ENCODE data around the gene FPGS. TPM values are rescaled to one million over a fixed set of nuclear protein-coding genes. Genes with fewer than 3 reads are reported as not detected.

FPGS gene
- total RNA-seq, 4 donors from 2014 or later, result 42.0 to 230 (median 75.4) TPM

DNA sequence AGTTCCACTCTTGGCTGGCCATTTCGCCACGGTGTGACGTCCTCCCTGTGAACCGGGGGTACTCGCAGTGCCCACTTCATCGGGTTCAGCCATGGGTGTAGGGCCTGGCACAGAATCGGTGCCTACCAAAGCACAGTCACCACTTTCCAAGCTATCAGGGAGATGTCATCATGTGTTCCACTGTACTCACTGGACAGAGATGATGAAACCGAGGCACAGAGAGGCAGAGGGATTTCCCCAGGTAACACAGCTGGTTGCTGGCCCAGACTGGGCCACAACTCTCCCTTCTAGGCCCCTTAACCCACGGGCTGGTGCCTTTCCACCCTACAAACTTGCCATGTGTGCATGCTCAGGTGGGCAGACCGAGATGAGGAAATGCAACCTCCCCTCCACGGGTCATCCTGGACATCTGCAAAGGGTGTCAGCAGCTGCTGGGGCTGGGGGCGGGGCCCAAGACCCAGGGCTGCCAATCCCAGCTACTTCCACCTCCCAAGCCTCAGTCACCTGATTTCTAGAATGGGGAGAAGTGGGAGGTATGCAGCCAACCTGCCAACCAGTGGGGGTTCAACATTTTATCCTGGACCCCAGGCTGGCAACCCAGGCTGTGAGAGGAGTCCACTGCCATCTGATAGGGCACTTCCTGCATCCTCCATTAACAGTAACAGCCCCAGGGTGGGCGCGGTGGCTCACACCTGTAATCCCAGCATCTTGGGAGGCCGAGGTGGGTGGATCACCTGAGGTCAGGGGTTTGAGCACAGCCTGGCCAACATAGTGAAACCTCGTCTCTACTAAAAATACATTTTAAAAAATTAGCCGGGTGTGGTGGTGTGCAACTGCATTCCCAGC lies 23.3 kb upstream of the FPGS start:
- TF ChIP-seq, protein P1, sequence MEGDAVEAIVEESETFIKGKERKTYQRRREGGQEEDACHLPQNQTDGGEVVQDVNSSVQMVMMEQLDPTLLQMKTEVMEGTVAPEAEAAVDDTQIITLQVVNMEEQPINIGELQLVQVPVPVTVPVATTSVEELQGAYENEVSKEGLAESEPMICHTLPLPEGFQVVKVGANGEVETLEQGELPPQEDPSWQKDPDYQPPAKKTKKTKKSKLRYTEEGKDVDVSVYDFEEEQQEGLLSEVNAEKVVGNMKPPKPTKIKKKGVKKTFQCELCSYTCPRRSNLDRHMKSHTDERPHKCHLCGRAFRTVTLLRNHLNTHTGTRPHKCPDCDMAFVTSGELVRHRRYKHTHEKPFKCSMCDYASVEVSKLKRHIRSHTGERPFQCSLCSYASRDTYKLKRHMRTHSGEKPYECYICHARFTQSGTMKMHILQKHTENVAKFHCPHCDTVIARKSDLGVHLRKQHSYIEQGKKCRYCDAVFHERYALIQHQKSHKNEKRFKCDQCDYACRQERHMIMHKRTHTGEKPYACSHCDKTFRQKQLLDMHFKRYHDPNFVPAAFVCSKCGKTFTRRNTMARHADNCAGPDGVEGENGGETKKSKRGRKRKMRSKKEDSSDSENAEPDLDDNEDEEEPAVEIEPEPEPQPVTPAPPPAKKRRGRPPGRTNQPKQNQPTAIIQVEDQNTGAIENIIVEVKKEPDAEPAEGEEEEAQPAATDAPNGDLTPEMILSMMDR (IDR thresholded peaks at IDR 0.05; ENCODE audit: low read depth), result no peak

- TF ChIP-seq, protein P1 (IDR thresholded peaks at IDR 0.05; ENCODE audit: low read depth), result no peak
These were observed 22.4 kb upstream of the FPGS start for GRCh38 chr9:127780126-127780885.

DNA sequence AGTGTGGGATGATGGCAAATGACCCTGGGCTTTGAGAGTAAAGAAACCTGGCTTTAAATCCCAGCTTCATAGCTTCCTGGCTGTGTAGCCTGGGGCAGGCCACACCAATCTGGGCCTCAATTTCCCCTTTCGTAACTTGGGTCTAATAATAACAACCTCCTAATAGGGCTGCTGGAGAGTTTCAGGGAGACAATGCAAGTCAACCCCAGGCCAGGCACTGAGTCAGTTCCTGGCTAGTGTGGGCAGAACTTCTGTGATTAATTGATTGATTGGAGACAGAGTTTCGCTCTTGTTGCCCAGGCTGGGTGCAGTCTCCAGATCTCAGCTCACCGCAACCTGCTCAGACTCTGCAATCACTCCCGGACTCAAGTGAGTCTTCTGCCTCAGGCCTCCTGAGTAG lies 20.9 kb upstream of the FPGS start:
- TF ChIP-seq, protein P1 (IDR thresholded peaks at IDR 0.05; ENCODE audit: low read depth), result no peak

DNA sequence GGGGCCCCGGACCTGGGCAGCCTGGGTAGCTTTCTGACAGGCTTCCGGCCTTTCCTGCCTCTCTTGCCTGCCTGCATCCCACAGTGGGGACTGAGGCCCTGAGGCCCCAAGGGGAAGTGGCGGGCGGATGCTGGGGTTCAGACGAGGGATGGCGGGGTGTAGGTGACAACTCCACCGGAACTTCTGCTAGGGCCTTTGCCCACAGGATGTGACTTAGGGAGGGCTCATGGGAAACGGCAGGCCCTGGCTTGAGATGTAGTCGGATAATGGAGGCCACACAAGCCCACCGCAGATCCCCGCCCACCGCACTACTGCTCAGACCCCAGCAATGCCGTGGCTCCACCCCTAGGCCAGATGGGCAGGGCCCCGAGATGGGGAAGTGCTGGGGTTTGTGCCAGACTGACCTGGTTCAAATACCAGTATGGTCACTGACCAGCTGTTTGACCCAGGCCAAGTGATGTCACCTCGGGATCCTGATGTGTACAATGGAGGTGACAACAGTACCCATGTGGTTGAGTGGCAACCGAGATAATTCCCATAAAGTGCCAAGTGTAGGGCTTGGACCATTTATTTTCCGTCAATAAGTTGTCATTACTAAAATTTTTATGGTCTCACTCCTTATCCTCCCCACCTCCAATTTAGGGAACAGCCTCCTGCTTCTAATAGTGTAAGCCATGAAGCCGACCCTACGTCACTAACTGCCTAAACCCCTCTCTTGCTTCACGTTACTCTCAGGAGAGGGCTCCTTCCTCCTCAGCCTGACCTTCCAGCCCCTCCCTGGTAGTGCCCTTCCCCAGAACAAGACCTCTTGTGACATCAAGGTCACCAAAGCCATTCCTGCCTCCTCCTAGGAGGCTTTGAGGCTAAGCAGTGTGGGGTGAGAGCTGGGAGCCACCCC lies 19.3 kb upstream of the FPGS start:
- TF ChIP-seq, protein P1 (IDR thresholded peaks at IDR 0.05; ENCODE audit: low read depth), result no peak

GRCh38 chr9:127785023-127785932 lies 17.4 kb upstream of the FPGS start:
- TF ChIP-seq, protein P1 (IDR thresholded peaks at IDR 0.05; ENCODE audit: low read depth), result no peak

DNA sequence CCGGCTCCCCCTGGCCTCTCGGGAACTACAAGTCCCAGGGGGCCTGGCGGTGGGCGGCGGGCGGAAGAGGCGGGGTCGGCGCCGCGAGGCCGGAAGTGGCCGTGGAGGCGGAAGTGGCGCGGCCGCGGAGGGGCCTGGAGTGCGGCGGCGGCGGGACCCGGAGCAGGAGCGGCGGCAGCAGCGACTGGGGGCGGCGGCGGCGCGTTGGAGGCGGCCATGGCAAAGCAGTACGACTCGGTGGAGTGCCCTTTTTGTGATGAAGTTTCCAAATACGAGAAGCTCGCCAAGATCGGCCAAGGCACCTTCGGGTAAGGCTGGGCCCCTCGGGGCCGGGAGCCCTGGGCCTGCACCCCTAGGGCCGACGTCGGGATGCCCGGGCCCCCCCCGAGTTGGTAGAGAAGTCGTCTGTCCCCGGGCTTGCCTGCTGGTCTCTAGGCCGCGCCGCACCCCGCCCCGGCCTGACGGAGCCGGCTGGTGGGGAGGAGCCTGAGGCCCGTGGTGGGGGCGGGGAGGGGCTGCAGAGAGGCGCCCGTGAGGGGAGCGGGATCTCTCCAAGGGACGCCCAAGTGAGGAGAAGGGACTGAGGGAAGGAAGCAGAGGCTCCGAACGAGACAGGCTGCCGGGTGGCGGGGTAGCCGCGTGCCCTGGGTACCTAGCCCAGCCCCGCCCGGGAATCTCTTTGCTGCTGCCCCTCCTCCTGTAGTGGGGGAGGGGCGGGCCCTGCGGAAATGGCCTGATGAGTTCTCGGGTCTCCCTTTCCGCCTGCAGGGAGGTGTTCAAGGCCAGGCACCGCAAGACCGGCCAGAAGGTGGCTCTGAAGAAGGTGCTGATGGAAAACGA lies 16.5 kb upstream of the FPGS start, which contains the start of gene CDK9:
Gene CDK9, plus strand, starts transcription at position 102 of the 840 bp plus-strand sequence. Its CDS starts 115 bp downstream, at position 217.
- TF ChIP-seq, protein P1 (IDR thresholded peaks at IDR 0.05; ENCODE audit: low read depth), result no peak

Data from subcutaneous adipose tissue (tissue), 4 donors.